SU-DHL-6 (cell line): Measurements from ENCODE around the gene GNPTAB.

ENCODE experiments used
- H2AFZ ChIP-seq: fragments of 200-600 bp; sonication (generic); 2 replicates; pipeline ENCODE4 v1.6.1; 2014; ENCODE audit warnings: low read depth, mild to moderate bottlenecking, moderate library complexity, mixed read lengths, antibody characterized with exemption, low read length; ENCODE audit not compliant: severe bottlenecking
- H3F3A ChIP-seq: fragments of 200-600 bp; shearing (Covaris generic); 2 replicates; pipeline ENCODE4 v1.6.0; 2016; ENCODE audit warnings: antibody characterized with exemption, mild to moderate bottlenecking; ENCODE audit not compliant: insufficient read depth
- H3K27ac ChIP-seq: fragments of 200-600 bp; sonication (generic); 2 replicates; pipeline ENCODE4 v1.5.1; 2016; ENCODE audit warnings: low read depth, mild to moderate bottlenecking, low read length, moderate library complexity, mixed read lengths
- H3K27me3 ChIP-seq: fragments of 200-600 bp; sonication (generic), shearing (Covaris generic); 2 replicates; pipeline ENCODE4 v1.6.0; 2014; ENCODE audit warnings: mild to moderate bottlenecking, low read length
- H3K36me3 ChIP-seq: fragments of 200-600 bp; sonication (generic); 2 replicates; pipeline ENCODE4 v1.6.1; 2014; ENCODE audit warnings: mild to moderate bottlenecking, low read length, mixed read lengths
- H3K4me2 ChIP-seq: fragments of 300-600, 200-600 bp; shearing (Covaris generic), sonication (generic); 2 replicates; pipeline ENCODE4 v1.6.0; 2014; ENCODE audit warnings: low read length, low read depth, mild to moderate bottlenecking; ENCODE audit not compliant: poor library complexity, severe bottlenecking
- H3K4me3 ChIP-seq: fragments of 200-600 bp; sonication (generic); 2 replicates; pipeline ENCODE4 v1.5.1; 2014; ENCODE audit warnings: antibody characterized with exemption, low read length, mild to moderate bottlenecking, mixed read lengths; ENCODE audit not compliant: insufficient read depth, poor library complexity, severe bottlenecking
- H3K79me2 ChIP-seq: fragments of 200-600 bp; sonication (generic); 2 replicates; pipeline ENCODE4 v1.6.1; 2014; ENCODE audit warnings: mild to moderate bottlenecking, low read length, moderate library complexity; ENCODE audit not compliant: insufficient read depth
- H3K9ac ChIP-seq: fragments of 200-600 bp; sonication (generic); 2 replicates; pipeline ENCODE4 v1.7.0; 2014; ENCODE audit warnings: mild to moderate bottlenecking, low read length
- H3K9me2 ChIP-seq: fragments of 200-600 bp; sonication (generic); replicated peaks from 2 replicates; pipeline ENCODE4 v1.6.1; 2014; ENCODE audit warnings: low read length; ENCODE audit not compliant: insufficient read depth
- H3K9me3 ChIP-seq: fragments of 200-600 bp; sonication (generic); 2 replicates; pipeline ENCODE4 v1.6.1; 2014; ENCODE audit warnings: low read length, mixed read lengths; ENCODE audit not compliant: insufficient read depth
- H4K20me1 ChIP-seq: fragments of 200-600 bp; sonication (generic); 2 replicates; pipeline ENCODE4 v1.6.1; 2014; ENCODE audit warnings: low read depth, mild to moderate bottlenecking, antibody characterized with exemption, low read length, moderate library complexity, mixed read lengths
- EZH2phosphoT487 ChIP-seq: fragments of 200-600 bp; sonication (generic), shearing (Covaris generic); conservative IDR thresholded peaks from 2 replicates; pipeline ENCODE4 v1.6.1; 2018; ENCODE audit warnings: mild to moderate bottlenecking, antibody characterized with exemption, low read length, moderate library complexity, mixed read lengths
- TF ChIP-seq, protein P1 (sequence below): fragments of 200-600 bp; sonication (generic); IDR thresholded peaks from one replicate; pipeline ENCODE4 v1.5.1; 2017; ENCODE audit warnings: antibody characterized with exemption, mild to moderate bottlenecking, low read length, moderate library complexity; ENCODE audit not compliant: insufficient read depth, poor library complexity, severe bottlenecking

Gene GNPTAB

DNA sequence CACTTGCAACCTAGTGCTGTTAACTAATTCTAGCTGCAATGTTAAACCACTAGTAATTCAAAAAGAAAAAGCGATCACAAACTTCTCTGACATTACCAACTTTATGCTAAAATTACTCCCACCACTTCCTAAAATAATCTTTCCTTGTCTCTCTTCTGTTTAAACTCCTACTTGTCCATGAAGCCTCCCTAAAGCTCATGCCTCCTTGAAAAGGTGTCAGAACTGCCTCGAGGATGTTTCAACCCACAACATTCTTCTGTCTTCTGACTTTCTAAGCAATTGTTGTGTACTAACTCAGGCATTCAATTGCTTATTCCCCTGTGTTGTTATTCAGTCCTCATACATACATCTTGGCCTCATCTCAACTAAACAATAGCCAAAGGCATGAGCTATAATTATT is 5.9 kb downstream of the GNPTAB start:
- Histone ChIP-seq H3K4me2 (no peak overlapping the region), H3K27me3 (no peaks in the 10 kb centered on the region), H3K36me3 (no peaks in the 10 kb centered on the region), H3K79me2 (peaks cover 32% of the 10 kb centered on the region; the same call in 1 of the 2 replicates), H3K4me3 (no peak overlapping the region), H4K20me1 (no peaks in the 10 kb centered on the region), H3K9me3 (no peaks in the 10 kb centered on the region), H3K27ac (no peak overlapping the region), H2AFZ (no peak overlapping the region), H3F3A (peaks cover 11% of the 10 kb centered on the region; the same call in 1 of the 2 replicates), H3K9me2 (no peaks in the 10 kb centered on the region), H3K9ac (no peak overlapping the region)
- TF ChIP-seq EZH2phosphoT487 = no peak
- TF ChIP-seq, protein P1, sequence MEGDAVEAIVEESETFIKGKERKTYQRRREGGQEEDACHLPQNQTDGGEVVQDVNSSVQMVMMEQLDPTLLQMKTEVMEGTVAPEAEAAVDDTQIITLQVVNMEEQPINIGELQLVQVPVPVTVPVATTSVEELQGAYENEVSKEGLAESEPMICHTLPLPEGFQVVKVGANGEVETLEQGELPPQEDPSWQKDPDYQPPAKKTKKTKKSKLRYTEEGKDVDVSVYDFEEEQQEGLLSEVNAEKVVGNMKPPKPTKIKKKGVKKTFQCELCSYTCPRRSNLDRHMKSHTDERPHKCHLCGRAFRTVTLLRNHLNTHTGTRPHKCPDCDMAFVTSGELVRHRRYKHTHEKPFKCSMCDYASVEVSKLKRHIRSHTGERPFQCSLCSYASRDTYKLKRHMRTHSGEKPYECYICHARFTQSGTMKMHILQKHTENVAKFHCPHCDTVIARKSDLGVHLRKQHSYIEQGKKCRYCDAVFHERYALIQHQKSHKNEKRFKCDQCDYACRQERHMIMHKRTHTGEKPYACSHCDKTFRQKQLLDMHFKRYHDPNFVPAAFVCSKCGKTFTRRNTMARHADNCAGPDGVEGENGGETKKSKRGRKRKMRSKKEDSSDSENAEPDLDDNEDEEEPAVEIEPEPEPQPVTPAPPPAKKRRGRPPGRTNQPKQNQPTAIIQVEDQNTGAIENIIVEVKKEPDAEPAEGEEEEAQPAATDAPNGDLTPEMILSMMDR = no peak

DNA sequence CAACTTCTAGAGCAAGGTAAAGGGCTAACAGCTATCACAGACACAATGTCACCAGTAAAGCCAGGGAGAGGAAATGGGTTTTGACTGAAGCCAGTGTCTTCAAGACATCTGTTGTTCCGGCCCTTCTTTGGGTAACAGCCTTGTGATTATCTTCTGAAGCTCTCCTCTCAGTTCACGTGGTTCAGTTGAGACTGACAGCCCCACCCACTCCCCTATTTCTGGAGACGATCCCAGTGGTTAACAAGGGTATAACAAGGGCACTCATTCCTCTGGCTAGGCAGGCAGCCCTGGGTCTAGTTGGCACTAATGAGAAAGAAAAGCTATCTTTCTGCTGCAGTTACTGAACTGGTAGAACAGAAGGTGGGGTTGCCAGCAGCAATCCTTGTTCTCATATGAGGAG is 6.9 kb downstream of the GNPTAB start:
- H2AFZ ChIP-seq = no peak overlapping the region
- H3K27me3 ChIP-seq = no peaks in the 10 kb centered on the region
- H3K9me2 ChIP-seq = no peaks in the 10 kb centered on the region
- no peaks in the 10 kb centered on the region for H3K36me3 ChIP-seq
- no peak overlapping the region for H3K4me3 ChIP-seq
- TF ChIP-seq EZH2phosphoT487 = no peak
- TF ChIP-seq, protein P1 = no peak
- H4K20me1 ChIP-seq = no peaks in the 10 kb centered on the region
- peaks cover 6% of the 10 kb centered on the region; the same call in 1 of the 2 replicates for H3F3A ChIP-seq
- no peaks in the 10 kb centered on the region for H3K9me3 ChIP-seq
- peak overlapping the region; percentile 25 for H3K4me2 ChIP-seq
- no peak overlapping the region for H3K27ac ChIP-seq
- peaks cover 28% of the 10 kb centered on the region; the same call in 1 of the 2 replicates for H3K79me2 ChIP-seq
- no peak overlapping the region for H3K9ac ChIP-seq

DNA sequence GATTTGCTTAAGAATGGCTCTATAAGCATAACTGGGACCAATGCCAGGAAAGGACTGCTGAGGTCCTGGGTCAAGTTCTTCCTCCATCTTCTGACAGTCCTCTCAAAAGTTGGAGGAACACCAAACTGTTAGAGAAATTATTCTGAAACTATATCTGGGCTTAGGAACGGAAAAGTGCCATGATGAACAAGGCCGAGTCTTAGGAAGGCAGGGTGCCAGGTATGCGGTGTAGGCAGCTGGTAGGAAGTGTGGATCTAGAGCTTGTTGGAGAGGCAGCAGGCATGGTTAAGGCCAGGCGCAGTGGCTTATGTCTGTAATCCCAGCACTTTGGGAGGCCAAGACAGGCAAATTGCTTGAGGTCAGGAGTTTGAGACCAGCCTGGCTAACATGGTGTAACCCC is 7.7 kb downstream of the GNPTAB start:
- Histone ChIP-seq H3K4me3 (no peak overlapping the region), H3K9me3 (no peaks in the 10 kb centered on the region), H3K36me3 (no peaks in the 10 kb centered on the region), H3K27me3 (no peaks in the 10 kb centered on the region), H3K9ac (no peak overlapping the region), H3K79me2 (peaks cover 28% of the 10 kb centered on the region; the same call in 1 of the 2 replicates), H3K27ac (no peak overlapping the region), H3K4me2 (no peak overlapping the region), H3K9me2 (no peaks in the 10 kb centered on the region), H3F3A (peaks cover 6% of the 10 kb centered on the region; the same call in 1 of the 2 replicates), H4K20me1 (no peaks in the 10 kb centered on the region), H2AFZ (no peak overlapping the region)
- TF ChIP-seq, protein P1 = no peak
- TF ChIP-seq EZH2phosphoT487 = no peak
